Stimulated activated CD8-positive, alpha-beta memory T cell treated with anti-CD3 and anti-CD28 coated beads, Interleukin-15, amount 100 ng/mL, for 48 hours (primary cell): ENCODE data around the gene LRTM2.

Experiments used
- DNase-seq, 2 donors: peaks; one replicate each; pipeline ENCODE4 v3.0.0-alpha.2; 2020; ENCODE audit warnings: low read depth in 2 of 2

LRTM2 gene

GRCh38 chr12:1829306-1829900 is 9.0 kb downstream of the LRTM2 start:
- no peak for DNase-seq

DNA sequence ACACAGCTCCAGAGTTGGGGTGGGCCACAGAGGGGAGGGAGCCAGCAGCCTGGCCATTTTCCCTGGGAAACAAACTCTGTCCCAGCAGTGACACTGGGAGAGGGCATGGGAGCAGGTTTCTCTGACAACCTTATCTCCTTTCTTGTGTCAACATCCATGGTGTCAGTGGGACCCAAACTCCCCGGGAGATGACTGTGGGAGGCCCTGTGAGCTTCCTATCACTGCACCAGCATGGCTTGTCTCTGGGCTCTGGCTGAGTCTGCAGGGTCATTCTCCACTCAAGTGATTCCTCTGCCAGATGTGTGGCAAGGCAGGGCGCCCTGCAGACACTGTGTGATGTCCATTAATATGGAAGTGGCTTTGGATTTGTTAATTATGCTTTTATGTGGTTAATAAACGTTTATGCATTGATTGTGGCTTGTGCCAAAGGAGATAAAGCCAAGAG is 10.1 kb downstream of the LRTM2 start:
- DNase-seq = no peak

DNA sequence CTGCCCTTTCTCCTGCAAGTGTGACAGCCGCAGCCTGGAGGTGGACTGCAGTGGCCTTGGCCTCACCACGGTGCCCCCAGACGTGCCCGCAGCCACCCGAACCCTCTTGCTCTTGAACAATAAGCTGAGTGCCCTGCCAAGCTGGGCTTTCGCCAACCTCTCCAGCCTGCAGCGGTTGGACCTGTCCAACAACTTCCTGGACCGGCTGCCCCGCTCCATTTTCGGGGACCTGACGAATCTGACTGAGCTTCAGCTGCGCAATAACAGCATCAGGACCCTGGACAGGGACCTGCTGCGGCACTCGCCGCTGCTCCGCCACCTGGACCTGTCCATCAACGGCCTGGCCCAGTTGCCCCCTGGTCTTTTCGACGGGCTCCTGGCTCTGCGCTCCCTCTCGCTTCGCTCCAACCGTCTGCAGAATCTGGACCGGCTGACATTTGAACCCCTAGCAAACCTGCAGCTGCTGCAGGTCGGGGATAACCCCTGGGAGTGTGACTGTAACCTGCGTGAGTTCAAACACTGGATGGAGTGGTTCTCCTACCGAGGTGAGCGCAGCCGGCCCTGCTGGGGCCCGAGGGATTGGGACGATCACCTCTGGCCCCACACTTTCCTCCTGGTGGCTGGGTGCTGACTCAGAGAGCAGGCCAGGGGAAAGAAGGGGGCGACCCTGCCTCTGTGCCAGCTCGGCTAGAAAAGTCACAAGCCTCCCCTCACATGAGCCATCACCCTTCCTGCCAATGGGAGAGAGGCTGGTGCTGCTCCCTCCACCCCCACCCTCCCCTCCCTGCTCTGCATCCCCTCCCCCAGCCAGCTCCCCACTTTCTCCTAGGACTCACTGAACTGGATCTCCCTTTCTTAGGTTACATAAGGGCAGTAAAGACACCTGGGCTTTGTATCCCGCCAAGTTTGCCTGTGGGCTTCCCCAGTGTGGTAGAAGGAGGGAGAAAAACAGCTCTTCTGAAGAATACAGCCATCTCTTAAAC is 10.9 kb downstream of the LRTM2 start:
- peak in 1 of 2 donors; percentile 2 for DNase-seq

DNA sequence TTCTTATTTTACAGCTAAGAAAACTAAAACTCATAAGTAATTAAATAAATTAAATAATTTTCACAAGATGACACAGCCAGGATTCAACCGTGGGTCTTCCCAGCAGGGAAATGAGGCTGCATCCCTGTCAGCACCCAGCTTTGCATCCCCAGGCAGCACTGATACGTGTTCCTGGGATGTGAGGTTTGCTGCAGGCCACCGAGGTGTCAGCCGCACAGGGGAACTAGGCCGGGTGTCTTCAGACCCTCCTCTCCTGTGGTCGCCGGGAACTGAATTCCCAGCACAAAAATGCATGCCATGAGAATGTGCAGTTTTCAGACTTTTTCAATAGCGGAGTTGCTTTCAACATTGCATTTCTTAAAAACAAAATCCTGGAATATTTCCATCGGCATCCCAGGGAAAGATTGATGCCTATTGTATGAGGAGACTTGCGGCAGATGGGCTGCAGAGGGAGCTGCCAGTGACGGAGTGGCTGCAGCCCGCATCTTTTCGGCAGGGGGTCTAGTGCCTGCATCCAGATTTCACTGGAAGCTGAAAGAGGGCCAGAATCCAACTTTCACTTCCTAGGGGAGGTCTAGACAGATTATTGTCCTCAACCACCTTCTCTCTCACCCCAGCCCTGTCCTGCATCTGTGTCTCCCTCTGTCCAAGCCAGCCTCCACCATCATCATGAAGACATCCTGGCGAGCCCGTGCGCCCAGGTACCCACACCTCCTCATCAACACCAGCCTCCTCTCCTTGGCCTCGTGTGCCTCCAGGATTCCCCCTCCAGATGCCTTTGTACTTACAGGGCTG is 12.6 kb downstream of the LRTM2 start:
- DNase-seq = no peak

GRCh38 chr12:1833596-1834028 is 13.2 kb downstream of the LRTM2 start:
- no peak for DNase-seq

- DNase-seq = no peak
These were observed 14.0 kb downstream of the LRTM2 start for GRCh38 chr12:1834186-1834925.

DNA sequence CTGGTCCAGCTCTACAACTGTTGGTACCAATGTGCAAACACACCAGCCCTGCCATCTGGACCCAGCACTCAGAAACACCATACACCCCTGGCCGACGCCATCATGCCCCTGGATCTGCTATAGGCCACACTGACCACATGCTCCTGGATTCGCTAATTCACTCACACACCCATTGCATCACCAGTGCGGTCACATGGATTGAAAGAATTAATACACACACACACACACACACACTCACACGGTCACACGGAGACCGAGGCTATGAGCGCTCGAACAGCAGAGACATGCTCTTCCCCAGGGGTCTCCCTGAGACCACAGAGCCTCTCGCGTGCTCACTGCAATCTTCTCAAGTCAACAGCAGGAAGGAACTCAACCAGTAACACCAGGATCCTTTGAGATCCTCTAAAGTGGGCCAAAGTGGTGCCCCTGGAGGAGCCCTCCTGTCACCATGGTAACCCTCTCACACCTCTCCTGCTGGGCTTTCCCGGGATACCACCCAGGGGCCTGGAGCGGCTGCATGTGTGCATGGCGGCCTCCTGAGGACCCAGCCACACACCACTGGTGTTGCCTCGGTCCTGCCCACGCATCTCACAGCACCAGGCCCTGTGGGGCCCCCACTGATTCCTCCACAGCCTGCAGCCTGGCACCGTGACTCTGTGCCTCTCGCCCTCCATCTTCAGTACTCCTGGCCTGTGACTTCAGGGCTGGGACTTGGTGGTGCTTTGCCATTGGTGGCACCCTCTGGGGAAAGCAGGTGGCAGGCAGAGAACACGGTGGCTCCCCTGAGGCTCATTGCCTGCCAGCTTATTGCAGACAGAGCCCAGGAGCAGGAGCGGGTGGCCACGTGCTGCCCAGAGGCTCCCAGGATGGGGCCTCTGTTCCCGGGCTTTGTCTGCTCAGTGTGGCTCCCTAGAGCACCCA is 15.1 kb downstream of the LRTM2 start:
- DNase-seq = no peak

- DNase-seq = no peak
These were observed 16.0 kb downstream of the LRTM2 start for GRCh38 chr12:1836241-1836803.

DNA sequence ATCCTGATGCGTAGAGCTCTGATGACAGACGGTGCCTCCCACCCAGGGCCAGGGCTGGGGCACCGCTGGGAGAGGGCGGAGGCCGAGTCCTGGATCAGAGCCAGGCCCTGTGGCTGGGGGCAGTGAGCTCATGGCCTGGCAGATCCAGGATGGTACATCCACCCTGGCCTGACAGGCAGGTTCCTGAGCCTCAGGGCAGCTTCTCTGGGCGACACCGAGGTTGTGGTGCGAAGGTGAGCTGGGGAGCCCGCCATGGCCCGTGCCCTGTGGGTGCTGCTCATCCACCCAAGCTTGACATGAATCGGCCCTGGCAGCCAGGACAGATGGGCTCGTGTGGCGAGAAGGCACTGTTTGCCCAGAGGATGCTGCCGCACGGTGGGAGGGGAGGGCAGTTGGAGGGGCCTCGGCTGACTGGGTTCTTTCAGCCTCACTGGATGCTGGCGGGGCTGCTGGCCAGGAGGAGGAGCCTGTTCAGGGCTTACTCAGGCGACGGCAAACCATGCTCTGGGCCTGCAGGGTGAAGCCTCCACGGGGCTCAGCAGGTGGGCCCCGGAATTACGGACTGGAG is 16.6 kb downstream of the LRTM2 start:
- DNase-seq = no peak

- no peak for DNase-seq
These were observed 17.3 kb downstream of the LRTM2 start for GRCh38 chr12:1837541-1838204.

DNA sequence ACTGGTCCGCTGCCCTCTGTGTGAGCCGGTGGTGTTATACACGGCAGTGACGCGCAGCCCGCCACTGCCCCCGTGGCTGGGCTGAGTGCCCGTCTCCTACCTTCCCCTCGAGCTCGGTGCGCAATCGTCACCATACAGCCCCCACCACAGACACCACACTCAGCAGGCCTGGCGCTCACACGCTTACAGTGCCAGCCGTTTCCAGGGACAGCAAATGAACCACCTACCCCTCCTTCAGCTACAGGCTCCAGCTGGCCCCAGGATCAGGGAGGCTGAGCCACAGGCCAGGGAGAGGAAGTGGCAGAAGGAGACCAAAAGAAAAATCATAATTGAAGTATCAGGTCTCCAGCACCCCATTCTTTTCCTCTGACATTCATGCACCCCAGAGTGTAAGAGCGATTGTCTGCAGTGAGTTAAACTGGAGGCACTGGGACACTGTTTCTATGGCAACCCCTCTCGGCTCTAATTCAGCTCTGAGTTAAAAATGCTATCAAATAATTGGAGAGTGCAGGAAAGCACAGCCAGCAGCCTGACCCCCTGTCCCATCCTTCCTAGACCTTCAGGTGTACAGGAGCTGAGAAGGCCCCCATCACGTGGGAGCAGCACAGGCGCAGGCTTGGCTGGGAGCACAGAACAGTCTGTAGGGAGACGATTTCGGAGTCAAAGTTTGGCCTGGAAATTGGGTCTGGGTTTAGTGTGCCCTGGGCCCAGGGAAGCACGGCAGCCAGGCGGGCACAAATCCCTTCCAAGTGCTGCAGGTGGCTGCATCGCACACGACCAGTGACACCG is 18.0 kb downstream of the LRTM2 start:
- DNase-seq = no peak

DNA sequence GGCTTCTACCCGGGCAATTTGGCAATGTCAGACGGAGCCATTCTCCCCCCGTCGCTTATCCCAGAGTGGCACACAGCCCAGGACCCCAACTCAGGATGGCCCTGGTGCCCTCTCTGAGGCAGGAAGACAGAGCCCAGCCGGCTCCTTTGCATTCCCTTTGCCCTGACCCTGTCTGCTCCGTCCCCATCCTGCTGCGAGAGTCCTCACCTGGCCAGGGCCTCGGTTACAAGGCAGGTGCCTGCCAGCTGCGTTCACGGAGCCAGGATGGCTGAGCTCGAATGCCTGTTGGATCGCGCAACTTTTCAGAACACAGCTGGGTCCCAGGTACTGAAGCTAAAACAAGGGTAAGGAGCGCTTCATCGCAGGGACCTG is 18.6 kb downstream of the LRTM2 start:
- DNase-seq = no peak

DNA sequence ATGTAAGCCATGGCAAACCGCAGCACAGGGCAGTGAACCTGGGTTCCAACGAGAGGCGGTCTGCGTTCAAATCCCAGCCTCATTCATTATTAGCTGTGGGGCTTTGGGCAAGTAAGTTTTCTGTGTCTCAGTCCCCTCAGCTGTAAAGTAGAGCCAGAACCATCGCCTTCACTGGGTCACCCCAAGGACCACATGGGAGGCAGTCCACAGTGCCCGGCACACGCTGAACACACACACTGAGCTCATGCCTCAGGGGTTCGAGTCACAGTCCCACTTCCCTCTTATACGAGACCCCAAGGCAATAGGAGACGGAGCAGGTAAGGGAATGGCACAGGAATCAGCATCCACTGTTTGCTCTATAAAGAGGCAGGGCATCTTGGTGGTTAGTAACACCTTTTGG is 19.1 kb downstream of the LRTM2 start:
- no peak for DNase-seq

GRCh38 chr12:1839956-1840951 is 19.9 kb downstream of the LRTM2 start:
- no peak for DNase-seq

DNA sequence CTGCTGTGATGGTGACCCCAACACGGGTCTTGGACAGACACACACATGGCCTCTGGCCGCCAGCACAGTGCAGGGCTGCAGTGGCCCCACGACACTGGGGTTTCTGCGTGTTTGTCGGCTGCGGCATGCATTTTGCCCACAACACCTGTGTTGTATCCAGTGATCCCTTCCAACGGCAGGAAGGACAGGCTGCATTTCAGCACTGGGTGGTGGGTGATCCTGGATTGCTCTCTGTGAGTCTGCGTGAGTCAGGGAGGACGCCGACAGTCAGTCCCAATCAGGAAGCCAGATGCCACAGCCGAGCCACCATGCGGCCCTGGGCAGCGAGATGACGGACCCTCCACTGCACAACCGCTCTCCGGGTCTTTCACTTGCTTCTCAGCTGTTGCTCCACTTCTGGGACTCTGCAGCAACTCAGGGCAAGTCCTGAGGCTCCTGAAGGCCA is 20.6 kb downstream of the LRTM2 start:
- DNase-seq = no peak

DNA sequence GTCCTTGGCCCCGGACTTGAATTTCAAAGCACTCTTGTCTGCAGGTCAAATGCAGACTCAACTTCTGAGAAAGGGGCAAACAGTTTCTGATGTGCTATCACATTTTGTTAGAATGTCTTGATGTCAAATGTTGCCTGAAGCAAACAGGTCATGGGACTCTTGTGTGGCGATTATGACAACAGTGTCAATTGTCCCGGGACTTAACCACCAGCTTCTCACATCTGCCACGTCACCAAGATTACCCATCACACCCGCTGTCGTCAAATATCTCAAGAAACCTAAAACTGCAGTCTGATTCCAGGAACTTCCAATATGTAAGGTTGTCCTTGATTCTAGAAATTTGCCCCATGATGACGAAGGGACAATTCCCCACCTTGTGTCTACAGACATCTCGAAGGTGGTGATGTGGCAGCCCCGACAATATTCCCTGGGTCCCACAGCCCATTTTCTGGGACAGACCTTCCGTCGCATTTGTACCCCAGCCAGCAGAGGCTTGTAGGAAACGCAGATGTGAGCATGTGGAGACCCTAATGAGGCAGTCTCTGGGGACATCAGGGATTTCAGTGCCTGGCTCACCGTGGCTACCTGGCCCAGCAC is 21.3 kb downstream of the LRTM2 start:
- no peak for DNase-seq
